Measurements from ENCODE around the gene CEACAM18.

Gene CEACAM18

GRCh38 chr19:51456541-51457290 lies 21.6 kb upstream of the CEACAM18 start (continued):
- TF ChIP-seq, protein P1, sequence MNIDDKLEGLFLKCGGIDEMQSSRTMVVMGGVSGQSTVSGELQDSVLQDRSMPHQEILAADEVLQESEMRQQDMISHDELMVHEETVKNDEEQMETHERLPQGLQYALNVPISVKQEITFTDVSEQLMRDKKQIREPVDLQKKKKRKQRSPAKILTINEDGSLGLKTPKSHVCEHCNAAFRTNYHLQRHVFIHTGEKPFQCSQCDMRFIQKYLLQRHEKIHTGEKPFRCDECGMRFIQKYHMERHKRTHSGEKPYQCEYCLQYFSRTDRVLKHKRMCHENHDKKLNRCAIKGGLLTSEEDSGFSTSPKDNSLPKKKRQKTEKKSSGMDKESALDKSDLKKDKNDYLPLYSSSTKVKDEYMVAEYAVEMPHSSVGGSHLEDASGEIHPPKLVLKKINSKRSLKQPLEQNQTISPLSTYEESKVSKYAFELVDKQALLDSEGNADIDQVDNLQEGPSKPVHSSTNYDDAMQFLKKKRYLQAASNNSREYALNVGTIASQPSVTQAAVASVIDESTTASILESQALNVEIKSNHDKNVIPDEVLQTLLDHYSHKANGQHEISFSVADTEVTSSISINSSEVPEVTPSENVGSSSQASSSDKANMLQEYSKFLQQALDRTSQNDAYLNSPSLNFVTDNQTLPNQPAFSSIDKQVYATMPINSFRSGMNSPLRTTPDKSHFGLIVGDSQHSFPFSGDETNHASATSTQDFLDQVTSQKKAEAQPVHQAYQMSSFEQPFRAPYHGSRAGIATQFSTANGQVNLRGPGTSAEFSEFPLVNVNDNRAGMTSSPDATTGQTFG (tag by site-specific recombination; IDR thresholded peaks at IDR 0.05; ENCODE audit: borderline replicate concordance): no peak
- no peak for TF ChIP-seq ZIC2 (tag by site-specific recombination; IDR thresholded peaks at IDR 0.05)
- no peak for TF ChIP-seq ZNF335 (tag by site-specific recombination; conservative IDR thresholded peaks at IDR 0.05)
- TF ChIP-seq ZNF280D (tag by site-specific recombination; IDR thresholded peaks at IDR 0.05): no peak
- no peak for TF ChIP-seq BCL11B (tag by site-specific recombination; IDR thresholded peaks at IDR 0.05; ENCODE audit: low read depth)
- TF ChIP-seq ZNF654 (tag by site-specific recombination; IDR thresholded peaks at IDR 0.05; ENCODE audit: low read depth): no peak

DNA sequence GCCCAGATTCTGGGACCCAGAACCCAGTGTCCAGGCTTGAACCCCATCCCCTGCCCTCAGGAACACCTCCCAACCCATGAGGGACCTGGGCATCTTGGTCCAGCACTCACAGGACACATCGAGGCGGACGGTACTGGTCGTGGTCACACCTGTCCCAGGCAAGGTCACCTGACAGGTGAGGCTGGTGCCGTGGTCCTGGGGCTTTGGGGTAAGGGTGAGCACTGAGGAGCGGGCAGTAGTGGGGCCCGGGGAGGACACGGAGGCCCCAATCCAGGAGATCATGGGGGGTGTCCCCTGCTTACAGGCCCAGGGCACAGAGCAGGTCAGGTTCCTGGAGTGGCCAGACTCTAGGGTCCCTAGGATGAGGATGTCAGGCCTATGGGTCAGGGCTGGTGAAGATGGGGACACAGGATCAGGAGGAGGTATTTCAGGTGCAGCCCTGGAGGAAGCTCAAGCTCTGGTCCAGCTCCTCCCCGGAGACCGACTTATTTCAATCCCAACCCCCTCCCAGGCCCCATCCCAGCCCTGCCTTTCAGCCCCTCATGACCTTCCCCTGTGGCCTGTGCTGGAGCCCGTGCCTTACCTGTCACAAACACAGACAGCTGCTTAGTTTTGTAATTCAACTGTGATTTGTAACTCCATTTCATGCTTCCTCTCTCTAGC lies 20.9 kb upstream of the CEACAM18 start:
- TF ChIP-seq ZNF184 (tag by site-specific recombination; IDR thresholded peaks at IDR 0.05) (no peak), ZNF138 (tag by site-specific recombination; IDR thresholded peaks at IDR 0.05; ENCODE audit: borderline replicate concordance) (no peak), ZBTB17 (tag by site-specific recombination; IDR thresholded peaks at IDR 0.05) (no peak), ZNF211 (tag by site-specific recombination; IDR thresholded peaks at IDR 0.05; ENCODE audit: low read depth) (no peak), CTCF (tag by site-specific recombination; IDR thresholded peaks at IDR 0.05) (no peak), HOXC10 (CRISPR knock-in tag; IDR thresholded peaks at IDR 0.05) (no peak), ZNF121 (tag by site-specific recombination; IDR thresholded peaks at IDR 0.05) (no peak), ZNF510 (tag by site-specific recombination; IDR thresholded peaks at IDR 0.05; ENCODE audit: insufficient replicate concordance) (no peak), ZNF133 (tag by site-specific recombination; IDR thresholded peaks at IDR 0.05) (no peak), RBAK (tag by site-specific recombination; IDR thresholded peaks at IDR 0.05) (no peak)
- TF ChIP-seq, protein P2, sequence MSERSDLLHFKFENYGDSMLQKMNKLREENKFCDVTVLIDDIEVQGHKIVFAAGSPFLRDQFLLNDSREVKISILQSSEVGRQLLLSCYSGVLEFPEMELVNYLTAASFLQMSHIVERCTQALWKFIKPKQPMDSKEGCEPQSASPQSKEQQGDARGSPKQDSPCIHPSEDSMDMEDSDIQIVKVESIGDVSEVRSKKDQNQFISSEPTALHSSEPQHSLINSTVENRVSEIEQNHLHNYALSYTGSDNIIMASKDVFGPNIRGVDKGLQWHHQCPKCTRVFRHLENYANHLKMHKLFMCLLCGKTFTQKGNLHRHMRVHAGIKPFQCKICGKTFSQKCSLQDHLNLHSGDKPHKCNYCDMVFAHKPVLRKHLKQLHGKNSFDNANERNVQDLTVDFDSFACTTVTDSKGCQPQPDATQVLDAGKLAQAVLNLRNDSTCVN (tag by site-specific recombination; optimal IDR thresholded peaks at IDR 0.05): no peak
- Histone ChIP-seq H3K9me3 (ENCODE audit: control insufficient read depth, insufficient read depth, low read depth, low read length) (no peaks in the 10 kb centered on the region), H3K27ac (ENCODE audit: extremely low read depth, low read depth, low read length) (no peak overlapping the region), H3K36me3 (ENCODE audit: control insufficient read depth in 2 of 2, insufficient read depth in 1 of 2, low read length in 2 of 2) (no peaks in the 10 kb centered on the region), H3K4me3 (ENCODE audit: low read depth, low read length) (no peak overlapping the region), H3K4me1 (ENCODE audit: control insufficient read depth, insufficient read depth, low read length) (no peaks in the 10 kb centered on the region)
- CTCF ChIA-PET: no interaction called here
- POLR2A ChIA-PET: no interaction called here
